Measurements from ENCODE around the gene LFNG.
"Not testable (repeated sequence)": the region's sequence is repeated elsewhere in the genome, so short reads cannot be mapped to it uniquely, and the experiment has no call there.

The LFNG gene

DNA sequence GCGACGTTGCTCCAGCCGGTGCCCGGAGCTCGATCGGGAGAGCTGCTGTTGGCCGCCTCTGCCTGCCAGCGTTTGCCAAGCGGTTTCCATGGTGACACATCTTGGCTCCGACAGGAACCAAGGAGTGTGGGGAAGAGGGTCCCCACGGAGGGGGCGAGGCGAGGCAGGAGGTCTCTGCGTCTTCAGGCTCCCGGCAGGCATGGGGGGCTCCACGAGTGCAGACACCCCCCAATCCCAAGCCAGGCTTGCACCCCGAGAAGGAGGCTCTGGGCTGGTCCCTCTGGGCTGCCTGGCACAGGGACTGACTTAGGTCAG is 12.2 kb downstream of the LFNG start:
- DNase-seq: not testable (repeated sequence)

DNA sequence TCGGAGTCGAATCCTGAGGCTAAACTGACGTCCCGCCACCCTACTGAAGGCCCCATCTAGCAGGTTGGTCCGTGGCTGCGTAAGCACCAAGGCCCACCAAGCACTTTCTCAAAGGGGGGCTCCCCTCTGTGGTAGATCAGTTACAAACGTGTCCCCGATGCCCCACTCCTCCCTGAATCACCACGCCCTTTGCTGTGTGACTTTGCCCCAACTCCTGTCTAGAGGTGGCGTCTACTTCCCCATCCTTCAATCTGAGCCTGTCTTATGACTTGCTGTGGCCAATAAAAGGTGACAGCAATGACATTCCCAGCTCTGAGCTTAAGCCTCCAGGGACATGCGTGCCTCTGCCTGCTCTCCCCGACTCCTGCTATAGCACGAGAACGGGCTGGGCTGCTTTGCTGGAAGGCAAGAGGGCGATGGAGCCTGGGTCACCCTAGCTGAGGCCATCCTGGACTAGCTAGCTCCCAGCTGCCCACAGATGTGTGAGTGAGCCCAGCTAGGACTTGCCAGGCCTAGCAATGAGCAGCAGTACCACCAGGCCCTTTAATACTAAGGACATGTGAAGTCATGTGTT is 12.7 kb downstream of the LFNG start:
- not testable (repeated sequence) for DNase-seq

DNA sequence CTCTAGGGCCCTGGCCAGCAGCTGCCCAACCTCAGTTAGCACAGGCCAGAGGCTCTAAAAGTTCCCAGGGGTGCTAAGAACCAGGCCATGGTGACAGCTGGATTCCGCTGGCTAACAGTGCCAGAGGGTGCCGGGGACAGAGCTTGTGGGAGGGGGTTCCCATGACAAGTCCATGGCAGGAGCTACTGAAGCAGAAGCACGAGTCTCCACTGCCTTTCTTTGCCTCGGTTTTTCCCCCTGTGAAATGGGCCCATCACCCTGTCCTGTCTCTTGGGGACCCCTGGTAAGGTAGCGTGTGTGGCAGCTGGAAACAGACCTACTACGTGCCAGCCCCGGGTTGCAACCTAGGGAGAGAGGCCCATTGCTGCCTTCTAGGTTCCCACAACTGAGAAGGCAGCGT is 13.2 kb downstream of the LFNG start:
- DNase-seq: not testable (repeated sequence)

GRCh38 chr7:2533566-2533965 is 14.0 kb downstream of the LFNG start:
- not testable (repeated sequence) for DNase-seq

DNA sequence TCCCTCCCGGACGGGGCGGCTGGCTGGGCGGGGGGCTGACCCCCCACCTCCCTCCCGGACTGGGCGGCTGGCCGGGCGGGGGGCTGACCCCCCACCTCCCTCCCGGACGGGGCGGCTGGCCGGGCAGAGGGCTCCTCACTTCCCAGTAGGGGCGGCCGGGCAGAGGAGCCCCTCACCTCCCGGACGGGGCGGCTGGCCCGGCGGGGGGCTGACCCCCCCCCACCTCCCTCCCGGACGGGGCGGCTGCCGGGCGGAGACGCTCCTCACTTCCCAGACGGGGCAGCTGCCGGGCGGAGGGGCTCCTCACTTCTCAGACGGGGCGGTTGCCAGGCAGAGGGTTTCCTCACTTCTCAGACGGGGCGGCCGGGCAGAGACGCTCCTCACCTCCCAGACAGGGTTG is 14.6 kb downstream of the LFNG start:
- DNase-seq: not testable (repeated sequence)

- not testable (repeated sequence) for DNase-seq
These were observed 16.5 kb downstream of the LFNG start for GRCh38 chr7:2535872-2536627.

- no peak for DNase-seq
These were observed 18.6 kb downstream of the LFNG start for GRCh38 chr7:2537981-2538851.

DNA sequence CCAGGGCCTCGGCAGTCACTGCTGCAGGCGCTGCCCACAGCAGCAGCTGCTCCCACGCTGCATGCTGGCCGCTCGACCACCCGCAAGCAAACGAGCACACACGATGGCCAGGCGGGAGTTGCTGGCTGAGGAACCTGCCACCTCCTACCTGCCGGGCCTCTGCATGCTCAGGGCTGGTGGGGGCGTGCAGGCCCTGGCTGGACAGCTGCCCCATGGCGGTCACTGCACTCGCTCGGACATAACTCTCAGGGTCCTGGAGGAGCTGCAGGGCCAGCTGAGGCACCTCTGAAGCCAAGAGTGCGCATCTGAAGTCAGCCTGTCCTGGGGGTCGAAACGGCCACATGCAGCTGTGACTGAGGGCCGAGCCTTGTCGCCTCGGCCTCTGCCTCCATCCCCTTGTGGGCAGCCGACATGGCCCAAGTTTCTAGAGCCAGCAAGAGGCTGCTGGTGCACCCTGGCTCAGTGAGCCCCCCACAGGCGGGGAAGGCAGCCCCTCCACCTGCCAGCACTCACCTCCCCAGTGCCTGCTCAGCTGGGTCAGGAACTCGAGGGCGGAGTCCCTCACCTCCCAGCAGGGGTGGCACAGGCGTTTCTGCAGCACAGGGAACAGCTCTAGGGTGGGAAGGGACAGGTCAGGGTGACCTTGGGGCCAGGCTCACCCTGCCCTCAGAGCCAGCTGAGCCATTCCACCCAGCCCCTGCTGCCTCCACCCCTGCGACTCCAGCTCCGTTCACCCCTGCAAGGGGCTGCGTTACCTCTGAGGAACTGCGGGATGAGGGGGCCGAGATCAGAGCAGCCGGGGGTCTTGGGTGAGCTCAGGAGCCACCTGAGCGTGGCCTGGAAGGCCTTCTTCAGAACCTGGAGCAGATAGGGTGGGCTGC is 19.7 kb downstream of the LFNG start:
- no peak for DNase-seq

- DNase-seq: no peak
These were observed 20.6 kb downstream of the LFNG start for GRCh38 chr7:2540133-2540532.

- DNase-seq: no peak
These were observed 21.1 kb downstream of the LFNG start for GRCh38 chr7:2540641-2541051.

DNA sequence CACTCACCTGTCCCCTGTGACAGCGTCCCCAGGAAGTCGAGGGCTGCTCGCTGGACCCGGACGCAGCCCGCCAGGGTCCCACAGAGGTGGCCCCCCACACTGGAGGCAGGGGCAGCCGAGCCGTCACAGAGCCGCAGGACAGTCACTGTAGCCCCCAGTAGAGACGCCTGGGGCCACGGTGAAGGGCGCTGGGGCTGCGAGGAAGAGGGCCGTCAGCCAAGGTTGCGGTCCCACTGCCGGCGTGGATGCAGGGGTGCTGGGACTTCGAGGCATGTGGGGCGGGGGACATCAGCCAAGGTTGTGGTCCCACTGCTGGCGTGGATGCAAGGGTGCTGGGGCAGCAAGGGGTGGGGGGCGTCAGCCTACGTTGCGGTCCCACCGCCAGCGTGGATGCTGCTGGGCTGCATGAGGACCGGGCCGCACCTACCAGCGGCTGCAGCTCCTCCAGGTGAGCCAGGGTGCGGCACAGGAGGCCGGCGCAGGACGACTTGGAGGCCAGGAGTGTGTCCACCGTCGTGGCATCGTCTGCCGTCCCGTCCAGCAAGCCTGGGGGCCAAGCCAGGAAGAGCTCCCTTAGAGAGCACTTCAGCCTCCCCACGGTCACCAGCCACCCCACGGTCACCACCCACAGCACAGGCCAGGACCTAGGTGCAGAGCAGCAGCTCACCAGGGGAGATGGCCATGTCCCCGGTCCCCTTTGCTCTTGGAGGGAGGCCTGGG is 21.9 kb downstream of the LFNG start:
- no peak for DNase-seq

DNA sequence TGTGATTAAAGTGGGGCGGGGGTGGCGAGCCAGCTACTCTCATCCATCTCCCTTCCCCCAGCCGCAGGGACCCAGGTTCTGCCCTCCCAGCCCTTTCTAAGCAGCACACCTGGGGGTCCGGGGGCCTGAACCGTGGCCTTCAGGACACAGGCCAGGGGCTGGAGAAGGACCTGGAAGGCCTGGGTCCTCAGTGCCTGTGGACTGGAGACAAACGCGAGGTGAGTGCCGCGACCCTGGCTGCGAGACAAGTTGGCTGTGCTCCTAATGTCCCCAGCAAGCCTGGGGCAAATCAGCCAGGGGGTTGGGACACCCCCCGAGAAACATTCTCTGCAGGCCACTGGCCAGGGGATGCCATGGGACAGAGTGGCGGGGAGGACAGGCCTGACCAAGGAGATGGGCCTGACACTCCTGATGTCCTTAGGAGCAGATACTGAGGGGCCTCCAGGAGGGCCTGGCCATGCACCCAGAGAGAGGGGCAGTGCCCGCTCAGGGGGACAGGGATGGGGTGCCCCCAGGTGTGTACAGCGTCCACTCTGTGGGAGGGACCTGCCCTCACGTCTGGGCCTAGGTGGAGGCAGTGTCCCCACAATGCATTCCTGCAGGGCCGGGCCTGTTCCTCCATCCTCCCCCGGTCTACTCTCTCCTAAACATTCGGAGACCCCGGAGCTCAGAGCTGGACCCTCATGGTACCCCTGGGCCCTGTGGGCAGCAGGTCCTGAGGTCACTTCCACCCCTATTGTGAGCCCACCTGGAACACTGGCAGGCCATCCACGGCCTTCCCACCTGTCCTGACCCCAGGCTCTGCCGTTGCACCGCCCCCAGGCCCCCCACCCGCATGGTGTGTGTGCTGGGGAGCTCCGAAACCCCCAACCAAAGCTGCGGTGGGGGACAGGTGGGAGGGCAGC is 22.7 kb downstream of the LFNG start:
- no peak for DNase-seq

- no peak for DNase-seq
These were observed 23.6 kb downstream of the LFNG start for GRCh38 chr7:2542916-2543871.

- no peak for DNase-seq
These were observed 25.1 kb downstream of the LFNG start for GRCh38 chr7:2544541-2545188.

DNA sequence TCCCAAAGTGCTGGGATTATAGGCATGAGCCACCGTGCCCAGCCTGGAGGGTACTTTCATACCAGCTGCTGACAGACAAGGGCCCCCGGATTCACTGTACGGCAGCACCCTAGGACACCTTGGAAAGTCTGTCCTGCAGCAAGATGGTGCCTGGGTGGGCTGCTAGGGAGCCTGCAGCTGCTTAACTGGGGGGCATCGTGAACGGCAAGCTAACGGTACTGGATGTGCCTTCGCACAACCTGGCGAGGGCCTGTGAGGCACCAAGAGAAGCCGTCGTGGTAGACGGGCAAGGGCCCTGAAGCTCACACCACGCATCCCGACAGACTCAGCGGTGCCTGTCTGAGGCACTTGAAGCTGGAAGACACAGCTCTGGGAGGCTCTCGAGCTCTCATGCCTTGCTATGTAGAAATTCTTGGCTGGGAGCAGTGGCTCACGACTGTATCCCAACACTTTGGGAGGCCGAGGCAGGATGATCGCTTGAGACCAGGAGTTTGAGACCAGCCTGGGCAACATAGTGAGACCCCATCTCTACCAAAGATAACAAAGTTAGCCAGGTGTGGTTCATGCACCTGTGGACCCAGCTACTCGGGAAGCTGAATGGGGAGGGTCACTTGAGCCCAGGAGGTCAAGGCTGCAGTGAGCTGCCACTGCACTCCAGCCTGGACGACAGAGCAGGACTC is 26.3 kb downstream of the LFNG start:
- DNase-seq: no peak

- DNase-seq: no peak
These were observed 27.4 kb downstream of the LFNG start for GRCh38 chr7:2546776-2547586.

GRCh38 chr7:2551418-2551817 is 31.8 kb downstream of the LFNG start:
- DNase-seq: no peak

DNA sequence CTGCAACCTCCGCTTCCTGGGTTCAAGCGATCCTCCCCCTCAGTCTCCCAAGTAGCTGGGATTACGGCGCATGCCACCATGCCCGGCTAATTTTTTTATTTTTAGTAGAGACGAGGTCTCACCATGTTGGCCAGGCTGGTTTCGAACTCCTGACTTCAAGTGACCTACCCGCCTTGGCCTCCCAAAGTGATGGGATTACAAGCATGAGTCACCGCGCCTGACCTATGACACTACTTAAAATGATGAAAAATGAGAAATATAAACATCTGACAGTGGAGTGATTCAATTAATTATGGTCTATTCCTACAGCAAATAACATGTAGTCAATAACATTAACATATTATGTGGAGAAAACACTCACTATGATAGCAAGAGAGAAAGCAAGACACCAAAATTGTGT is 33.5 kb downstream of the LFNG start:
- no peak for DNase-seq
